Muscle layer of duodenum (tissue), 2 donors: ENCODE data around the gene CNOT11.
"Not testable (repeated sequence)": the region's sequence is repeated elsewhere in the genome, so short reads cannot be mapped to it uniquely, and the experiment has no call there.

ENCODE experiments used
- H3K27ac ChIP-seq: one replicate; pipeline ENCODE4 v1.7.0; 2013; ENCODE audit warnings: mild to moderate bottlenecking, low read length
- H3K27me3 ChIP-seq: one replicate; pipeline ENCODE4 v1.7.0; 2013; ENCODE audit warnings: low read depth, mild to moderate bottlenecking, control low read depth, low read length
- H3K36me3 ChIP-seq, 2 donors: one replicate each; pipeline ENCODE4 v1.7.0; 2013; ENCODE audit warnings: low read length in 2 of 2, control low read depth in 1 of 2, mild to moderate bottlenecking in 1 of 2; ENCODE audit not compliant: insufficient read depth in 2 of 2, control insufficient read depth in 1 of 2
- H3K4me1 ChIP-seq, 2 donors: one replicate each; pipeline ENCODE4 v1.7.0; 2013; ENCODE audit warnings: low read length in 2 of 2, mild to moderate bottlenecking in 2 of 2, control low read depth in 1 of 2, moderate library complexity in 1 of 2; ENCODE audit not compliant: insufficient read depth in 2 of 2, control insufficient read depth in 1 of 2
- H3K4me3 ChIP-seq, 2 donors: one replicate each; pipeline ENCODE4 v1.7.0; 2013; ENCODE audit warnings: low read length in 2 of 2, low read depth in 1 of 2, mild to moderate bottlenecking in 1 of 2
- H3K9me3 ChIP-seq, 2 donors: one replicate each; pipeline ENCODE4 v1.7.0; 2013; ENCODE audit warnings: low read length in 2 of 2, control low read depth in 1 of 2, mild to moderate bottlenecking in 1 of 2; ENCODE audit not compliant: control insufficient read depth in 1 of 2
- donor health status: healthy.

CNOT11 gene

DNA sequence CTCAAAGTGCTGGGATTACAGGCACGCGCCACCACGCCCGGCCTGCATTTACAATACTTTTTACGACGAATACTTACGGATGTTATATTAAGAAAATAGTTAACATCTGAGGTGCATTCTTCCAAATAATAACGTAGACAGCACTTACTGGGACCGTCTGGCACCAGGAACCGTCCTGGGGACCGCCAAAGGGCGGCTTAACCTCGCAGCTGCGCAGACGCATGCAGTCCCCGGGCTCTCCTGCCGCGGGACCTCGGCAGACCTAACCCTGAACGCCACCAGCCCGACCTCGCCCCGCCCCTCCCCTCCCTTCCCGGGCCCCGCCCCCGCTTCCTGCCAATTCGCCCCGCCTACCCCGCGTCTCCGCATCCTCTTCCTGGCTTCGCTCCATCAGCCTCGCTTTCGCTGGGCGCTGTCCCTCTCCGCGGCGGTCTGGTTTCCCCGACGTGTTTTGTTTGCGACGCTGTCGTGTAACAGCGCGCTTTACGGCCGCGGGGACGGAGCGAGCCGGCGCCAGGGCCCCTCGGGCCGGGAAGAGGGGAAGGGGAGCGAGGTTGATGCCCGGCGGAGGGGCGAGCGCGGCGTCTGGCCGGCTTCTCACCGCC, at the start of gene CNOT11:
Gene CNOT11, plus strand, starts transcription at position 479 of the 605 bp plus-strand sequence. Its CDS starts 79 bp downstream, at position 558.
- Histone ChIP-seq H3K27me3 (no peaks in the 10 kb centered on the region), H3K4me3 (peak within 1 kb of the TSS; percentile 86 to 97), H3K4me1 (peaks cover 10 to 22% of the 10 kb centered on the region in 2 donors), H3K9me3 (no peaks in the 10 kb centered on the region), H3K27ac (peak within 1 kb of the TSS; percentile 75), H3K36me3 (peaks cover 0 to 2% of the 10 kb centered on the region in 2 donors)

DNA sequence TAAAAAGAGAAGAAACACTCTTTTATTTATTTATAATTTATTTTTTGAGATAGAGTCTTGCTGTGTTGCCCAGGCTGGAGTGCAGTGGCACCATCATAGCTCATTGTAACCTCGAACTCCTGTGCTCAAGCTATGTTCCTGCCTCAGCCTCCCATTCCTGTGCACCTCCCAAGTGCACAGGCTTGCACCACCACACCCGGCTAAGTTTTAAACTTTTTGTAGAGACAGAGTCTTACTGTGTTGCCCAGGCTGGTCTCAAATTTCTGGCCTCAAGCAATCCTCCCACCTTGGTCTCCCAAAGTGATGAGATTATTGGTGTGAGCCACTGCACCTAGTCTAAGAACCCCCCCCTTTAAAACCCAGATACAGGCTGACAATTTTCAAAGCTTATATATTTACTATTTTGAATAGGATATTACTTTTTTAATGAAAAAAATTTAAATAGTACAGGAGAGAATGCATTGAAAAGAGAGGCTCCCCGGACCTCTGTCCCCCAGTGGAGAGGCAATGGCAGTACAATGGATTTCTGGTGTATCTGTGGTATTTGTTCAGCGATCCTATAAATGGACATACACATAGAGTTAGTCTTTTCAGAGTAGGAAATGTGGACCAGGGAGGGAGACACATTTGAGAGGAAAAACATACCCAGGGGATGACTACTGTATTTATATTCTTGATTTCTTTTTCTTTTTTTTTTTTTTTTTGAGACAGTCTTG, 48.1 kb upstream of the CNOT11 start:
- Histone ChIP-seq H3K27ac (no peak overlapping the region), H3K4me1 (peaks cover 0 to 5% of the 10 kb centered on the region in 2 donors), H3K9me3 (peaks cover 0 to 4% of the 10 kb centered on the region in 2 donors), H3K27me3 (no peaks in the 10 kb centered on the region), H3K4me3 (no peak overlapping the region), H3K36me3 (no peaks in the 10 kb centered on the region)

DNA sequence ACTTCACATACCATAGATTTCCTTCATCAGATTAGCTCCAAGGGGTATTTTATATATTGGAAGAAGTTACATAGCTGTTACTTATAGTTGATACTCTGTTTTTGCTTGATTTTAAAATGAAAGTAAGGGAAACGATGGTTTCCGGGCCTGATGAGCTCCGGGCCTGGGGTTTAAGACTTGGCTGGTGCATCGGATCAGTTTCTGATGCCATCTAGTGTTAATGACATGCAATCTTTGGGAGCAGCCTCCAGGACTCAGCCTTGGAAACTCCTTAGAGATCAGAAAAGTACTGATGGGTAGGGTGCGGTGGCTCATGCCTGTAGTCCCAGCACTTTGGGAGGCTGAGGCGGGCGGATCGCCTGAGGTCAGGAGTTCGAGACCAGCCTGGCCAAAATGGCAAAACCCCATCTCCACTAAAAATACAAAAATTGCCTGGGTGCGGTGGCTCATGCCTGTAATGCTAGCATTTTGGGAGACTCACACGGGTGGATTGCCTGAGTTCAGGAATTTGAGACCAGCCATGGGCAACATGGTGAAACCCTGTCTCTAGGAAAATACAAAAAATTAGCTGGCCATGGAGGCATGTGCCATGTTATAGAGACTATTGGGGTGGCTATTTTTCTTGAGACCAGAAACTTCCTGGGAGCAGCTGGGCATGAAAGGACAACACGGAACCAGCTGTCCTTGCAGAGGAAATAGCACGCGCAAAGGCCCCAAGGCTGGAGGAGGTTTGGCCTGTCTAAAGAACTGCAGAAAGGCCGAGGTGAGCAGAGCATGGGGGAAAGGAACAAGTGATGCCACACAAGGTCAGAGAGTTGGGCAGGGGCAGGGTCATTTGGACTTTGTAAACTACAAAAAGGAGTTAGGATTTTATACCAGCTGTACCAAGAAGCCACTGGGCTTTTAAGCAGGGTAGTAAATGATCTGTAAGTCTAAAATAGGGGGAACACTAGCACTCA, 46.9 kb upstream of the CNOT11 start:
- Histone ChIP-seq H3K27me3 (no peaks in the 10 kb centered on the region), H3K4me1 (peaks cover 0 to 5% of the 10 kb centered on the region in 2 donors), H3K9me3 (peaks cover 0 to 4% of the 10 kb centered on the region in 2 donors), H3K36me3 (no peaks in the 10 kb centered on the region), H3K4me3 (peak overlapping the region; percentile 40 to 52), H3K27ac (no peak overlapping the region)

DNA sequence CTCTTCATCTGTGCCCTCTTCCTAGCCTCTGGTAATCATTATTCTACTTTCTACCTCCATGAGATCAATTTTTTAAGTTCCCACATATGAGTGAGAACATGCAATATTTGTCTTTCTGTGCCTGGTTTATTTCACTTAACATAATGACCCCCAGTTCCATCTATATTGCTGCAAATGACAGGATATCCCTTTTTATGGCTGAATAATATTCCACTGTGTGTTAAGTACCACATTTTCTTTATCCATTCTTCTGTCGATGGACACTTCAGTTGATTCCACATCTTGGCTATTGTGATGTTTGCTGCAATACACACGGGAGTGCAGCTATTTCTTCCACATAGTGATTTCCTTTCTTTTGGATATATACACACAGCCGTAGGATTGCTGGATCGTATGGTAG, 43.9 kb upstream of the CNOT11 start:
- Histone ChIP-seq H3K36me3 (no peaks in the 10 kb centered on the region), H3K4me1 (peaks cover 0 to 5% of the 10 kb centered on the region in 2 donors), H3K27me3 (no peaks in the 10 kb centered on the region), H3K27ac (no peak overlapping the region), H3K9me3 (peaks cover 0 to 4% of the 10 kb centered on the region in 2 donors), H3K4me3 (no peak overlapping the region)

DNA sequence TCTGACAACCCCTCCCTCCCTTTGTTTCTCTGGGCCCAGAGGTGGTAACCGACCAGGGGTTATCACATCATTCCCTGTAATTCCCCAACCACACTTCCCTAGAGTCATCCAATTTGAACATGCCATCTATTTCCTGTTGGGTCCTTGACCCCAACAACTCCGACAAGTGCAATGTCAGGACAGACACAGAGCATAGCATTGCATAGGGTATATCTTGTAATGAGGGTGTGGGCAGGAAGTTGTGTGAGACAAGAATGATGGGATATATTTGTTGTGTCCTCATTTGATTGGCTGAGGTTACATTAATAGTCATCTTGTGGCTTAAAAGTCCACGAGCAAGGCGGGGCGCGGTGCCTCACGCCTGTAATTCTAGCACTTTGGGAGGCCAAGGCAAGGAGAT, 33.4 kb upstream of the CNOT11 start:
- H3K36me3 ChIP-seq = no peaks in the 10 kb centered on the region
- H3K9me3 ChIP-seq = no peaks in the 10 kb centered on the region
- H3K4me1 ChIP-seq = no peaks in the 10 kb centered on the region
- no peak overlapping the region for H3K27ac ChIP-seq
- H3K4me3 ChIP-seq = no peak overlapping the region
- no peaks in the 10 kb centered on the region for H3K27me3 ChIP-seq

DNA sequence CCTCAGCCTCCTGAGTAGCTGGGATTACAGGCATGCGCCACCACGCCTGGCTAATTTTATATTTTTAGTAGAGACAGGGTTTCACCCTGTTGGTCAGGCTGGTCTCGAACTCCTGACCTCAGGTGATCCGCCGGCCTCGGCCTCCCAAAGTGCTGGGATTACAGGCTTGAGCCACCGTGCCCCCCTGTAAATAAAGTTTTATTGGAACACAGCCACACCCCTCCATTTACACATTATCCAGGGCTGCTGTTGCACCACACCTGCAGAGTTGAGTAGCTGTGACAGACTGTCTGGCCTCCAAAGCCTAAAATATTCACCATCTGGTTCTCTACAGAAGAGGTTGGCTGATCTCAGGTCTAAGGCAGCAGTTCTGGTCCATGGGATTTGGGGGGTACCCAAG, 32.6 kb upstream of the CNOT11 start:
- H3K4me1 ChIP-seq, H3K9me3 ChIP-seq, H3K27ac ChIP-seq, H3K36me3 ChIP-seq, H3K4me3 ChIP-seq, H3K27me3 ChIP-seq: not testable (repeated sequence)

DNA sequence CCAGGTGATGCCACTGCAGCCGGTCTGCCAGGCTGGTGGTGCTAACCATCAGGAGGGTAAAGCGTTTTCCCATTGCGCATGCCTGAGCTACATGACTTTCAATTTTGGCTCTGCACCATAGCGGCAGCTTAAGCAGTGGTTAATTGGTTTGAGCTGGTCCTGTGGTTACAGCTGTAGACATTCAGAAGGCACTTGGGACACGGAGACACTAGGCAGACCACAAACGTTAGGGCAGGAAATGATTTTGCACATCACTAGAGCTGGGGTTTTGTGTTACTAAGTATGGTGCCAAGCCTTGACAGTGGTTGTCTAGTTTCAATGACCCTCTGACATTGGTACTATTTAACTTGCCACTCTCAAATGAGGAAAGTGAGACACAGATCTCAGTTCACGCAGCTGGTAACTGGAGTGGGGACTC, 28.9 kb upstream of the CNOT11 start:
- no peaks in the 10 kb centered on the region for H3K9me3 ChIP-seq
- H3K27ac ChIP-seq = no peak overlapping the region
- H3K27me3 ChIP-seq = no peaks in the 10 kb centered on the region
- no peaks in the 10 kb centered on the region for H3K36me3 ChIP-seq
- H3K4me1 ChIP-seq = no peaks in the 10 kb centered on the region
- H3K4me3 ChIP-seq = no peak overlapping the region

DNA sequence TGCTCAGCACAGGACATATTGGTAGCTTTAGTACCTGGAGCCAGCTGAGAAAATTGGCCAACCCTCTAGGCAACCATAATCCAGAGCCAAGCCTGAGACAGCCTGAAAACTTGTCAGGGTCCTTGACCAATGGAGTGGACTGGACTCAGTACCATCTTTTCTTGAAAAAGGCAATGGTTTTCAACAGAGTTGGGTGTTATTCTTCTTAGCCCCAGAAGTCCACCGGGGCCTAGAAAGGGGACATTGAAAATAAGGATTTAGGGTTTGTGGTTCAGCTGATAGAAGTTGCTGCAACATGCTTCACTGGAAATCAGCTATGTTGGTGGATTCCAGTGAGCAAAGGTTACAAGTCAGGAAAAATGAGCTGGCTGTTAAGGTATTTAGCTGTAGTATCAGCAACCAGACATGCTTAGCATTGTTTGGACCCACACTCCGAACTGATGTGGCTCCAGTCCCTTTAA, 22.1 kb upstream of the CNOT11 start:
- H3K9me3 ChIP-seq = no peaks in the 10 kb centered on the region

DNA sequence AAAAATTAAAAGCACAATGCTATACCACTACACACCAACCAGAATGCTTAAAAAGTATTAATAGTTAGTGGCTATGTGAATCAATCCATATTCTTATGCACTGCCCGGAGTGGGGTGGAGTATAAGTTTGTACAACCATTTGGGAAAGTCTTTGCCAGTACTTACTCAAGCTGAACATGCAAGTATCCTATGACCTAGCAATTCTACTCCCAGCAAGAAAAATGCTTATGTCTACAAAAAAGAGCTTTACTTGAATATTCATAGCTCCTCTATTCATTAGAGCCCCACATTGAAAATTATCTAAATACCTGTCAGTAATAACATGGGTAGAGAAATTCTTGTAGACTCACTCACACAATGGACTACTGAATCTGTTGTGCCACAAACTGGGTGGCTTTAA, 21.4 kb upstream of the CNOT11 start:
- H3K36me3 ChIP-seq = no peaks in the 10 kb centered on the region
- H3K9me3 ChIP-seq = no peaks in the 10 kb centered on the region
- no peak overlapping the region for H3K27ac ChIP-seq
- H3K27me3 ChIP-seq = no peaks in the 10 kb centered on the region
- H3K4me3 ChIP-seq = no peak overlapping the region
- no peaks in the 10 kb centered on the region for H3K4me1 ChIP-seq

More for the DNA sequence above, 22.1 kb upstream of the CNOT11 start:
- Histone ChIP-seq H3K4me3 (no peak overlapping the region), H3K27me3 (no peaks in the 10 kb centered on the region), H3K4me1 (no peaks in the 10 kb centered on the region), H3K27ac (no peak overlapping the region), H3K36me3 (no peaks in the 10 kb centered on the region)

DNA sequence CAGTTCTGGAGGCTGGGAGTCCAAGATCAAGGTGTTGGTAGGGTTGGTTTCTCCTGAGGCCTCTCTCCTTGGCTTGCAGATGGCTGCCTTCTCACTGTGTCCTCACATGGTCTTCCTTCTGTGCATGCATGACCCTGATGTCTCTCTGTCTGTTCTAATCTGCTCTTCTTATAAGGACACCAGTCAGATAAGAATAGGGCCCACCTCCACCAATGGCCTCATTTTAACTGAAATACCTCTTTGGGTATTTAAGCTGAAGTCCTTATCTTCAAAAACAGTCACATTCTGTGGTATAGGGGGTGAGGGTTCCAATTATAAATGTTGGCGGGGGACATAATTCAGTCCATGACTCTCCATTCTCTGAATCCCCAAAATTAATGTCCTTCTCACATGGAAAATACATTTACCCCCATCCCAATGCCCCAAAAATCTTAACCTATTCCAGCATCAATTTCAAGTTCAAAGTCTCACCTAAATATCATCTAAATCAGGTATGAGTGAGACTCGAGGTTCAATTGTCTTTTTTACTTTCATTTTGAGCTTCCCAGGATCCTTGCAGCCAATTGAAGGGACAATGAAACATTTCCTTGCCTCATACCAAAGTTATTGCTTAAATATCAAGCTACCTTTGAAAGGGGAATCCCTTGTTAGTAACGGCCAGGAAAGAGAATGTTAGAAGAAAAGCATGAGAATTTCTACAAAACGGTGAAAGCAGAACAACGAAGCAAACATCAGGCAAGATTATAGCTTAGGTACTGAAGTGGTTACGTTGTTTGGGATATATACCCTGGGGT, 20.6 kb upstream of the CNOT11 start:
- H3K27ac ChIP-seq = no peak overlapping the region
- no peak overlapping the region for H3K4me3 ChIP-seq
- no peaks in the 10 kb centered on the region for H3K4me1 ChIP-seq
- no peaks in the 10 kb centered on the region for H3K27me3 ChIP-seq
- H3K9me3 ChIP-seq = no peaks in the 10 kb centered on the region
- H3K36me3 ChIP-seq = no peaks in the 10 kb centered on the region
